Stimulated activated CD8-positive, alpha-beta memory T cell treated with anti-CD3 and anti-CD28 coated beads, Interleukin-12 subunit alpha, Interleukin-12 subunit beta, amount 100 ng/mL, for 24 hours (primary cell): Measurements from ENCODE around the gene IL11RA.
A peak's percentile ranks its signal among the peaks of the same experiment; 100 is the strongest.

ENCODE experiments used
- DNase-seq: peaks from one replicate; pipeline ENCODE4 v3.0.0-alpha.2; 2020; ENCODE audit errors: extremely low read depth

Gene IL11RA

GRCh38 chr9:34687276-34688030 is 35.5 kb downstream of the IL11RA start:
- no peak for DNase-seq

- DNase-seq, result no peak
Measured at GRCh38 chr9:34688329-34689115, 36.5 kb downstream of the IL11RA start.

- DNase-seq, result no peak
Measured at GRCh38 chr9:34689116-34689470, 37.1 kb downstream of the IL11RA start.

GRCh38 chr9:34689512-34689911 is 37.5 kb downstream of the IL11RA start:
- DNase-seq, result no peak

- no peak for DNase-seq
Measured at GRCh38 chr9:34690983-34691935, 39.3 kb downstream of the IL11RA start, which contains the start of gene CCL19. Gene CCL19, minus strand, starts transcription at chr9:34691276. Its CDS starts 137 bp downstream, at chr9:34691139.

- DNase-seq, result no peak
Measured at GRCh38 chr9:34691936-34692315, 39.9 kb downstream of the IL11RA start.

- DNase-seq, result no peak
Measured at GRCh38 chr9:34693560-34693959, 41.6 kb downstream of the IL11RA start.

- no peak for DNase-seq
Measured at GRCh38 chr9:34694811-34695210, 42.8 kb downstream of the IL11RA start.

GRCh38 chr9:34701023-34701768 is 49.2 kb downstream of the IL11RA start:
- peak; percentile 42 for DNase-seq

- peak; percentile 52 for DNase-seq
Measured at GRCh38 chr9:34701769-34702736, 50.1 kb downstream of the IL11RA start.

GRCh38 chr9:34707130-34707529 is 55.1 kb downstream of the IL11RA start:
- no peak for DNase-seq

- no peak for DNase-seq
Measured at GRCh38 chr9:34709196-34709978, 57.4 kb downstream of the IL11RA start.

- DNase-seq, result no peak
Measured at GRCh38 chr9:34710023-34710422, 58.0 kb downstream of the IL11RA start, which contains the start of gene CCL21. Gene CCL21, minus strand, starts transcription at chr9:34710136. Its CDS starts 70 bp downstream, at chr9:34710066.
